Measurements from ENCODE around the gene KCTD3. TPM values are rescaled to one million over a fixed set of nuclear protein-coding genes. Genes with fewer than 3 reads are reported as not detected.

The KCTD3 gene
- total RNA-seq, 4 donors from 2014 or later: 41.8 to 84.5 (median 49.1) TPM

DNA sequence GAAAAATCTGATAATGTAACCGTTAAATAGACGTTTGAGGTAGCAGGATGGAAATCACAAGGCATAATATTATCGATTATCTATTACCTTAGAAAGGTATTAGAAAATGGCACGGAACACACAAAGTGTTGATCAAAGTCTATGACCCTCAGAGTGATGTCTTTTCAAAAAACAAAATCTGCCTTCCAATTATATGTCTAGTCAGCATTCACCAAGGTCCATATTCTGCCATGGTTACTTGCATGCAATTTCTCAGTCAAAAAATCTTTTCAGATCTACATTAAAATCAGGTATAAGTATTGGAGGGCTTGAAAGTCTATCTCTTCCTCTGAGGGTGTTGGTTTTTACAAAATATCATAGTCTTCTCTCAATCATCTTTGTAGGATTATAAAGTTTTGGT, 81.9 kb downstream of the KCTD3 start:
- TF ChIP-seq, protein P1, sequence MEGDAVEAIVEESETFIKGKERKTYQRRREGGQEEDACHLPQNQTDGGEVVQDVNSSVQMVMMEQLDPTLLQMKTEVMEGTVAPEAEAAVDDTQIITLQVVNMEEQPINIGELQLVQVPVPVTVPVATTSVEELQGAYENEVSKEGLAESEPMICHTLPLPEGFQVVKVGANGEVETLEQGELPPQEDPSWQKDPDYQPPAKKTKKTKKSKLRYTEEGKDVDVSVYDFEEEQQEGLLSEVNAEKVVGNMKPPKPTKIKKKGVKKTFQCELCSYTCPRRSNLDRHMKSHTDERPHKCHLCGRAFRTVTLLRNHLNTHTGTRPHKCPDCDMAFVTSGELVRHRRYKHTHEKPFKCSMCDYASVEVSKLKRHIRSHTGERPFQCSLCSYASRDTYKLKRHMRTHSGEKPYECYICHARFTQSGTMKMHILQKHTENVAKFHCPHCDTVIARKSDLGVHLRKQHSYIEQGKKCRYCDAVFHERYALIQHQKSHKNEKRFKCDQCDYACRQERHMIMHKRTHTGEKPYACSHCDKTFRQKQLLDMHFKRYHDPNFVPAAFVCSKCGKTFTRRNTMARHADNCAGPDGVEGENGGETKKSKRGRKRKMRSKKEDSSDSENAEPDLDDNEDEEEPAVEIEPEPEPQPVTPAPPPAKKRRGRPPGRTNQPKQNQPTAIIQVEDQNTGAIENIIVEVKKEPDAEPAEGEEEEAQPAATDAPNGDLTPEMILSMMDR (IDR thresholded peaks at IDR 0.05): no peak
- ATAC-seq (ENCODE audit: low FRiP score) (no peak), DNase-seq (ENCODE audit: low spot score) (no peak)

DNA sequence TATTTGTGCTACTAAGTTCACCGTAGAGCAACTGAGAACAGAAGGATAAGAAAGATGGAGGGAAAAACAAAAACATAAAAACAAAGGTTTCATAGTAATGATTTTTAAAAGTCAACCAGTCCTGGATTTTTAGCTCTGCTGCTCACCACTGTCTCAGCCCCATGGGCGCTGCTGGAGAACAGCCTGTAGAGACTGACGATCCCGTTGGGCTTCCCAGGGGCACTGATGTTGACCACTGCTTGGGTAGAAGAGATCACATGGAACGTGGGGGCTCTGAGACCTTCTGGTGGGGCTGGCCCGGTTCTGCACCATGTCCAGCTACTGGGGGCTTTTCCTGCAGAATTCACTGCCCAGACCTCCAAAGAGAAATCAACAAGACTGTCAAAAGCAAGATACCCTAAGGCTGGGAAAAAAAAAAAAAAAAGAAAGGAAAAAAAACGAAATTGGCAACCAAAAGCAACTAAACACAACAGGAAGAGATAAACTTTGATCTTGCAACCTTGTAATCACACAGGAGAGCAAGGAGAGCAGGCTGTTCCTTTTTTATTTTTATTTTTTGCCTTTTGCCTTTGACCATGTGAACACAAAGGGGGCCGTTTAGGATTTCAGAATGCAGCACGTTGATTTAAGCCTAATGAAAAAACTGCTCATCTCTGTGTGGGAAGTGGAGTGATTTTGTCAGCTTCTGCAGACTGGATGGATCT, 83.5 kb downstream of the KCTD3 start:
- no peak for DNase-seq (ENCODE audit: low spot score)
- no peak for ATAC-seq (ENCODE audit: low FRiP score)
- TF ChIP-seq, protein P1 (IDR thresholded peaks at IDR 0.05): no peak

DNA sequence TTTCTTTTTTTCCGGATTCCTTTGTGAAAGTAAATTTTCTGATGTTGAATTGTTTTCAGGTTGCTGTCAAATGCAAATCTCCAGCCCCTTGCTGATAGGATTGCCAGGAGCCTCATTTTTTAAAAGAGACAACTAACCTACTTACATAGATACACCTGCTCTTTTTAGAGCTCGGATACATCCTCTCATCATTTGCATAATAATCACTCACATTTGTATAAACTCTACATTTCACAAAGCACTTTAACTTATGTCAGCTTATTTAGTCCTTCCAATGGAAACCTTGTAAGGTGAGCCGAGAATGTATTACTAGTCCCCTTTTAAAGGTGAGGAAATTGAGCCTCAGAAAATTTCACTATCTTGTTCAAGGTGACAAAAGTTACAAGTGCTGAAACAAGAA, 84.8 kb downstream of the KCTD3 start:
- ATAC-seq (ENCODE audit: low FRiP score) (no peak), DNase-seq (ENCODE audit: low spot score) (no peak)
- TF ChIP-seq, protein P1 (IDR thresholded peaks at IDR 0.05): no peak

DNA sequence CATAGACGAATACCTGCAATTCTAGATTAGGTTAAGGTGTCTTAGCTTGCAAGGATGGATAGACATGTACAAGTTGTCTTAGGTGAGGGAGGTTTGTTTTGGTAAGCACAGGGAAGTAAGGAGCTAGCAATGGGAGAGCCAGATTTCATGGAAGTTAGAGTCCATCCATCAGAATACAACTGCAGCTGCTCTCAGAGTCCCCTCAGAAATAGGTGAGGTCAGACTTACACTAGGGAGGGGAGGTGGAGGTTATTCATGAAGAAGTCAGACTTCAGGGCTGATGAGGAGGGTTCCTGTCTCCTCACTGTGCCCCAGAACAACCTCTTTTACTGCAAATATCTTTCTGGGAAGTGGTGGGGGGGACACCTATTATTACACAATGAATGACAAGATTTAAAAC, 85.3 kb downstream of the KCTD3 start:
- ATAC-seq (ENCODE audit: low FRiP score) (no peak), DNase-seq (ENCODE audit: low spot score) (no peak)
- TF ChIP-seq, protein P1 (IDR thresholded peaks at IDR 0.05): no peak

DNA sequence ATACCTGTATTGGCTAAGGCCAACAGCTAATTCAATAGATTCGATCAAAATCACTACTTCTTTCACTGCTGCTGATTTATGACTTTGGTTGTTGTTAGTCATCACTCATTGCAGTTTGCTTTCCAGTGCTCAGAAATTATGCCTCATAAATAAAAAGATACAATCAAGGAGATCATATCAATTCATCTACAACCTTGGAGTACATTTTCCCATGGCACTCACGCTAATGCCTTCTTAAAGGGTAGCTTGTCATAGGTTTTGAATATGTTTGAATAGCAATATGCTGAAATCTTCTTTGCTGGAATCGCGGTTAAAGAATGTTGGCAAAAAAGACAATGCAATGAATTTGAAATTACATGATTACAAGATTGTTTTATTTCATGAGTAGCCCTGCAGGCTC, 89.9 kb downstream of the KCTD3 start:
- DNase-seq (ENCODE audit: low spot score): no peak
- no peak for ATAC-seq (ENCODE audit: low FRiP score)
- TF ChIP-seq, protein P1 (IDR thresholded peaks at IDR 0.05): no peak

DNA sequence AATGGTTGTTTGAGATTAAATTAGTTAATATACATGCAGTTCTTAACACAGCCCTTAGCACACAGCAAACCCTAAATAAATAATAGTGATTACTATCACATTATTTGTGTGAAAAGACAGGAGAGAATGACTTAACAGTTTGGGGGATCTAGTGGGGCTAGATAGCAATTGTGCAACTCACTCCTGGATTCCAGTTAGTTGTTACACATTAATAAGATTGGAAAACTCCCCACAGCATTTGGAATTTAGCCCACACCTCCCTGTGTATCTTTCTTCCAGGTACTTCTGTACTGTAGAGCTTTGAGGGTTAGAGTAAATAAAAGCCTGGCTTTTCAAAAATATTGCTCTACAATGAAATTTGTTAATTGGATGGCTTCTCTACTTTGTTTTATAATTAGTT, 93.2 kb downstream of the KCTD3 start:
- DNase-seq (ENCODE audit: low spot score): no peak
- TF ChIP-seq, protein P1 (IDR thresholded peaks at IDR 0.05): no peak
- ATAC-seq (ENCODE audit: low FRiP score): no peak

DNA sequence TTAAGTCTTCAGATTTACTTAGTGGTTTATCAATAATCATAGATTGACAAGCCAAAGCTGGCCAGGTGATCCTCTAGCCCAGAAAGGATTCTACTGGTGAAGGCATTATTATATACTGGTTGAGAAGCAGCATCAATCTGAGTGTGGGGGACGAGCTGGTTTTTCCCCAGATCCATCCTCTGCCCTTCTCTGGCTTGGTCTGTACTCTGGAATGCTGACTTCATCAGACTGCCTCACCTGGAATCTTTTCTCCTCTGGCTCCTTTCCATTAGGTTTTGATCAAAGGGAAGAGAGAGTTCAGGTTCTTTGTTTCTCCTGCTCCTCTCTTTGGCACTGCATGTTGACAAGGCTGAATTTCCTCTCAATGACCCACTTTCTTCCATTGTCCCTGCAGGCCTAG, 93.9 kb downstream of the KCTD3 start:
- ATAC-seq (ENCODE audit: low FRiP score): no peak
- DNase-seq (ENCODE audit: low spot score): no peak
- TF ChIP-seq, protein P1 (IDR thresholded peaks at IDR 0.05): no peak
